ENCODE results near the gene ACSL3.

GRCh38 chr2:222819722-222820333, 41.0 kb upstream of the ACSL3 start:
- no peak for TF ChIP-seq CTCF (IDR thresholded peaks at IDR 0.05)
- no peak for TF ChIP-seq POLR2A (IDR thresholded peaks at IDR 0.05)
- no peak for TF ChIP-seq EP300 (IDR thresholded peaks at IDR 0.05)
